Suprapubic skin (tissue), 4 donors: ENCODE data around the gene CASK. TPM values are rescaled to one million over a fixed set of nuclear protein-coding genes. Genes with fewer than 3 reads are reported as not detected.

Experiments used
- DNase-seq, 2 donors: peaks; one replicate each; pipeline ENCODE4 v3.0.0-alpha.2; 2019; ENCODE audit warnings: low spot score in 2 of 2
- H3K27ac ChIP-seq: fragments of 200-600 bp; sonication (generic); one replicate; pipeline ENCODE4 v1.5.1; 2019
- H3K27me3 ChIP-seq: fragments of 200-600 bp; sonication (generic); one replicate; pipeline ENCODE4 v1.5.1; 2019
- H3K36me3 ChIP-seq: fragments of 200-600 bp; sonication (generic); one replicate; pipeline ENCODE4 v1.5.1; 2019
- H3K4me1 ChIP-seq: fragments of 200-600 bp; sonication (generic); one replicate; pipeline ENCODE4 v1.5.1; 2019
- H3K4me3 ChIP-seq: fragments of 200-600 bp; sonication (generic); one replicate; pipeline ENCODE4 v1.5.1; 2019; ENCODE audit warnings: mild to moderate bottlenecking
- H3K9me3 ChIP-seq: fragments of 200-600 bp; sonication (generic); one replicate; pipeline ENCODE4 v1.5.1; 2019
- EP300 ChIP-seq: sonication (generic); formaldehyde crosslinking; IDR thresholded peaks from one replicate; pipeline ENCODE4 v1.6.1; 2017; ENCODE audit warnings: antibody characterized with exemption
- POLR2A ChIP-seq, 2 donors: fragments of 450-650 bp; IDR thresholded peaks; one replicate each; pipeline ENCODE4 v1.6.1; 2017; ENCODE audit warnings: antibody characterized with exemption in 2 of 2, mild to moderate bottlenecking in 2 of 2, moderate library complexity in 2 of 2
- POLR2AphosphoS5 ChIP-seq, 3 donors: sonication (generic); formaldehyde crosslinking; IDR thresholded peaks; one replicate each; pipeline ENCODE4 v1.6.1; 2017; ENCODE audit warnings: antibody characterized with exemption in 3 of 3
- WGBS: methylation state at CpG from one replicate; pipeline ENCODE4 v1.1.5; 2018; 5-methylcytosine and 5-hydroxymethylcytosine counted together
- total RNA-seq, 4 donors: library from RNA; depleted of rRNA; stranded (reverse); fragments of >200 nt; gene quantifications; one replicate each; pipeline ENCODE4 v1.1.0, GENCODE V29; 2016
- TF ChIP-seq, protein P1 (sequence below), 2 donors: fragments of 200-600 bp in 1 of 2; fragments of 450-650 bp in 1 of 2; sonication (generic) in 1 of 2; IDR thresholded peaks; one replicate each; pipeline ENCODE4 v1.5.1; 2016 to 2019; ENCODE audit warnings: antibody characterized with exemption in 2 of 2, mild to moderate bottlenecking in 1 of 2, moderate library complexity in 1 of 2

The CASK gene
- total RNA-seq, 4 donors from 2014 or later = 19.4 to 28.6 (median 25.3) TPM

DNA sequence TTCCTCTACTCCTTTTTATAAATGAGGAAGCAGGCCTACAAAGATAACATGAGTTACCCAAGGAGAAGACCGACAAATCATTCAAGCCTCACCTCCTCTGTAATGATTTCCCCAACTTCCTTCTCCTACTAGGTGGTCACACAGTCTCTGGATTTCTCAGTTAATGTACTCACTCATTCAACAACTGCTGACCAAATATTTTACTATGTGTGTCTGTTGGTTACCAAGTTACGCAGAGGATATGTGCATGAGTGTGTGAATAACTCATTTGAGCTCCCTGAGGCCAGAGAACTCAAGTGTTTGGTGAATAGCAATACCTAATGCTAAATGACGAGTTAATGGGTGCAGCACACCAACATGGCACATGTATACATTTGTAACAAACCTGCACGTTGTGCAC lies 10.4 kb downstream of the CASK start:
- TF ChIP-seq POLR2AphosphoS5 (IDR thresholded peaks at IDR 0.05) (no peak), EP300 (no peak), POLR2A (IDR thresholded peaks at IDR 0.05) (no peak)
- TF ChIP-seq, protein P1, sequence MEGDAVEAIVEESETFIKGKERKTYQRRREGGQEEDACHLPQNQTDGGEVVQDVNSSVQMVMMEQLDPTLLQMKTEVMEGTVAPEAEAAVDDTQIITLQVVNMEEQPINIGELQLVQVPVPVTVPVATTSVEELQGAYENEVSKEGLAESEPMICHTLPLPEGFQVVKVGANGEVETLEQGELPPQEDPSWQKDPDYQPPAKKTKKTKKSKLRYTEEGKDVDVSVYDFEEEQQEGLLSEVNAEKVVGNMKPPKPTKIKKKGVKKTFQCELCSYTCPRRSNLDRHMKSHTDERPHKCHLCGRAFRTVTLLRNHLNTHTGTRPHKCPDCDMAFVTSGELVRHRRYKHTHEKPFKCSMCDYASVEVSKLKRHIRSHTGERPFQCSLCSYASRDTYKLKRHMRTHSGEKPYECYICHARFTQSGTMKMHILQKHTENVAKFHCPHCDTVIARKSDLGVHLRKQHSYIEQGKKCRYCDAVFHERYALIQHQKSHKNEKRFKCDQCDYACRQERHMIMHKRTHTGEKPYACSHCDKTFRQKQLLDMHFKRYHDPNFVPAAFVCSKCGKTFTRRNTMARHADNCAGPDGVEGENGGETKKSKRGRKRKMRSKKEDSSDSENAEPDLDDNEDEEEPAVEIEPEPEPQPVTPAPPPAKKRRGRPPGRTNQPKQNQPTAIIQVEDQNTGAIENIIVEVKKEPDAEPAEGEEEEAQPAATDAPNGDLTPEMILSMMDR (IDR thresholded peaks at IDR 0.05) = no peak
- Histone ChIP-seq H3K9me3 (no peaks in the 10 kb centered on the region), H3K36me3 (no peaks in the 10 kb centered on the region), H3K27ac (no peak overlapping the region), H3K4me3 (no peak overlapping the region), H3K27me3 (no peaks in the 10 kb centered on the region), H3K4me1 (peaks cover 4% of the 10 kb centered on the region)
- WGBS = 65% methylated on average over 4 of the region's 4 CpGs
- no peak for DNase-seq

DNA sequence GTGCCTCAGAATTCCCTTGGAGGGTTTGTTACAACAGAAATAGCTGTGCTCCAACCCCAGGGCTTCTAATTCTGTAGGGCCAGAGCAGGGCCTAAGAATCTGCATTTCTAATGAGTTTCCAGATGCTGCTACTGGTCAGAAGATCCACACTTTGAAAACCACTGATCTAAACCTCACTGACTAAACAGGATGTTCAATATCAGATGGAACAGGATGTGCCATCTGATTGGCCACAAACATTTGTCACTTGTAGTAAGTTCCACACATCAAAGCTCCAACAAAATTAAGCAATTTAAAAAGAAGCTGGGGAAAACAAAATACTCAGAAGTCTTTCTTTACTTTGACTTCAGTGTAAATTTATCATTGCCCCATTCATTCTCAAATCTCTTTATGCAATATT lies 14.3 kb downstream of the CASK start:
- DNase-seq = no peak
- no peak overlapping the region for H3K27ac ChIP-seq
- no peaks in the 10 kb centered on the region for H3K36me3 ChIP-seq
- H3K9me3 ChIP-seq = no peaks in the 10 kb centered on the region
- H3K4me1 ChIP-seq = no peaks in the 10 kb centered on the region
- no peak overlapping the region for H3K4me3 ChIP-seq
- TF ChIP-seq POLR2A (IDR thresholded peaks at IDR 0.05) = no peak
- TF ChIP-seq EP300 = no peak
- TF ChIP-seq, protein P1 (IDR thresholded peaks at IDR 0.05) = no peak
- TF ChIP-seq POLR2AphosphoS5 (IDR thresholded peaks at IDR 0.05) = no peak
- no peaks in the 10 kb centered on the region for H3K27me3 ChIP-seq

DNA sequence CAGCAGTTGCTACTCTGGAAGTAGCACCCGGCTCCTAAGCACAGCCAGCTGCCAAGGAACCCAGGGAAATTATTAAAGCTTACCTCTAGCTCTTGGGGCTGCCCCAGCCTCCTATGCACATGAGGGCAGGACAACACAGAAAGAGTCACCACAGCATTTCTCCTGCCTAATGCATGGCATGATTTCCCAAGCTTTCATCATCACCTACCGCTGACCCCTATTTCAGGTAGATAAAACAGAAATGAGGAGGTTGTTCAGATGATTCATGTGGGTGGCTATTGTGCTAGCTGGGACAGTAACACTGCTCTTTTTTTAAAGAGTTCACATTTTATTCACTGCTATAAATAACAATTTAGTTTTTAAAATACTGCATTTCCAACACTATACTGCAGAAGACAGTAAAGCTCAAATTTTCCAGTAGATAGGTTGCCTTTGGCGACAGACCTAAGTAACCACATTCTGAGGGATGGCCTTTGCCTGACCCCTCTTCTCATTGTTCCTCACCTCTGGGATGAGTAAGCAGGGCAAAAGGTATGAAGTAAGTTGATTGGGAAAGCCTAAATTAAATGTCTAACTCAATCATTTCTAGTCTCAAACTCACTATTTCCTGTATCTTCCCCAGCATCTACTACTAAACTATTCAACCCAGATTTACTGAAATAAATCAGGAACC lies 16.7 kb downstream of the CASK start:
- no peak overlapping the region for H3K27ac ChIP-seq
- H3K36me3 ChIP-seq = no peaks in the 10 kb centered on the region
- no peaks in the 10 kb centered on the region for H3K9me3 ChIP-seq
- TF ChIP-seq POLR2AphosphoS5 (IDR thresholded peaks at IDR 0.05) = no peak
- TF ChIP-seq, protein P1 (IDR thresholded peaks at IDR 0.05) = no peak
- TF ChIP-seq EP300 = no peak
- no peak for TF ChIP-seq POLR2A (IDR thresholded peaks at IDR 0.05)
- WGBS = 89% methylated on average over 3 of the region's 3 CpGs
- no peaks in the 10 kb centered on the region for H3K27me3 ChIP-seq
- no peak overlapping the region for H3K4me3 ChIP-seq
- no peaks in the 10 kb centered on the region for H3K4me1 ChIP-seq
- no peak for DNase-seq

DNA sequence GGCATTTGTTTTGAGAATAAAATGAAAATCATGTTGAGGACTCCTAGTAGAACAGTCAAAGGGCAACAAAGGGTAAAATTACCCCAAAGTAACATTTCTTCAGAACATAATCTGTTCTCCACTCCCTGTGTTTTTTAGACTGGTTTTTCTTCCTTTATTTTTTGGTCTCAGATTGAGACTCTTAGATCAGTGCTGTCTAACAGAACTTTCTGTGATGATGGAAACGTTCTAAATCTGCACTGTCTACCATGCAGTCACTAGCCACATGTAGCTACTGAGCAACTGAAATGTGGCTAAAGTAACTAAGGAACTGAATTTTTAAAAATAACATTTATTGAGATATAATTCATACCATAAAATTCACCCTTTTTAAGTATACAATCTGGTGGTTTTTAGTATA lies 19.8 kb downstream of the CASK start:
- DNase-seq = no peak
- Histone ChIP-seq H3K9me3 (no peaks in the 10 kb centered on the region), H3K4me3 (no peak overlapping the region), H3K36me3 (no peaks in the 10 kb centered on the region), H3K27ac (no peak overlapping the region), H3K27me3 (no peaks in the 10 kb centered on the region), H3K4me1 (no peaks in the 10 kb centered on the region)
- WGBS = 40% methylated on average over 1 of the region's 1 CpG
- TF ChIP-seq EP300 (no peak), POLR2A (IDR thresholded peaks at IDR 0.05) (no peak), POLR2AphosphoS5 (IDR thresholded peaks at IDR 0.05) (no peak)
- TF ChIP-seq, protein P1 (IDR thresholded peaks at IDR 0.05) = no peak

DNA sequence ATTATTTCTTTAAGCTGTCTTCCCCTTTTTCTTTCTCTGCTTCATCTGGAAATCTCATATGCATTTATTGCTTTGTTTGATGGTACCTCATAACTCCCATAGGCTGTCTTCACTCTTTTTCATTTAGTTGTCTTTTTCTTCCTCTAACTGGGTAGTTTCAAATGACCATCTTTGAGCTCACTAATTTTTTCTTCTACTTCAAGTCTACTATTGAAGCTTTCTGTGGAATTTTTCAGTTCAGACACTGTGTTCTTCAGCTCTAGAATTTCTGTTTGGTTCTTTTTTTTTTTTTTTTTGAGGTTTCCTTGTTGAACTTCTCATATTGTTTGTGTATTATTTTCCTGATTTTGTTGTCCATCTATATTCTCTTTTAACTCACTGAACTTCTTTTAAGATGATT lies 23.0 kb downstream of the CASK start:
- no peaks in the 10 kb centered on the region for H3K4me1 ChIP-seq
- no peak overlapping the region for H3K4me3 ChIP-seq
- DNase-seq = no peak
- H3K36me3 ChIP-seq = no peaks in the 10 kb centered on the region
- no peak overlapping the region for H3K27ac ChIP-seq
- TF ChIP-seq, protein P1 (IDR thresholded peaks at IDR 0.05) = no peak
- TF ChIP-seq EP300 (no peak), POLR2A (IDR thresholded peaks at IDR 0.05) (no peak), POLR2AphosphoS5 (IDR thresholded peaks at IDR 0.05) (no peak)
- no peaks in the 10 kb centered on the region for H3K9me3 ChIP-seq
- no peaks in the 10 kb centered on the region for H3K27me3 ChIP-seq
